Right ventricle myocardium superior (tissue), 1 donor: ENCODE data around the gene GSC. TPM values are rescaled to one million over a fixed set of nuclear protein-coding genes. Genes with fewer than 3 reads are reported as not detected.
A peak's percentile ranks its signal among the peaks of the same experiment; 100 is the strongest.

ENCODE experiments used
- ATAC-seq: fragments of 200-7000 bp; cut with Tn5 transposase; one replicate; pipeline ENCODE4 v1.9.1; 2020; ENCODE audit warnings: mild to moderate bottlenecking; ENCODE audit not compliant: poor library complexity
- DNase-seq: peaks from one replicate; pipeline ENCODE4 v3.0.0-alpha.2; 2020
- intact Hi-C: fragments of 100-400 bp; cut with DNase I; formaldehyde crosslinking; loops from one replicate; pipeline ENCODE4 v1.11.2; 2022
- total RNA-seq: library from RNA; stranded (reverse); fragmentation: NEBNext Ultra II Directional; extraction: Animal tissue kit (Norgen Biotek cat#: 25700); gene quantifications from one replicate; pipeline ENCODE4 v1.2.1, GENCODE V29; 2021
- donor health status: DM: no; HTN: yes; CAD: no; lungs with severe emphysema.

The GSC gene
- total RNA-seq, 1 donor from 2014 or later = 0.24 TPM

DNA sequence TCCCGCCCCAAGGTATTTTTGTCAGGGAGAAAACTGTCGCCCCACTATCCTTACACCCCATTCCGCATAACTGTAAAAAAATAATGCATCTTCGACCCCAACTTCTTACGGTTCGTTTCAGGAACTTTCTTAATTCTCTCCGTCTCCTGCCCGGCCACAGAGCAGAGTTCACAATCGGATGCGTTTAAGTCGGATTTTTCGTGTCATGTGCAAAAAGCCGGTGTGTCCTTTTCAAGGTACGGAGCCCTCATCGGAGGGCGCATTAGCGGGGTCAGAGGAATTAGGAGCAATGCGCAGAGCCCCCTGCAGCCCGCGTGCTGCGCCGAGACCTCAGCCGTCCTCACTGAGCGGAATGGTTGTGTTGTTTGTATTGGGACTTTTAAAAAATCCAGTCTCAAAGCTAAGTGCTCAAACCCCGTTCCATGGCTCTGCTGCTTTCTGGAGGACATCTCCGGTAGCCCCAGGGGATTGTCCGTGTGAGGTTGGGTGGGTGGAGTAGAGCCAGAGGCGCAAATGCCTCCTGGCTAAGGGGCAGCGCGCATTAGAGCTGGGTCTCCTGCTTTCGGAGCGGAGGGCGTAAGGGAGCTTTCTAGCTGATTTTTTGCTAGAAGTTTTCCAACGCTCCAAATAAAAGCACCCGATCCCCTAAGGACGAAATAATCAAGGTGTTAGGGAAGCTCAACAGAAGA is 3.9 kb upstream of the GSC start:
- intact Hi-C loops = no loop called here
- DNase-seq (no peak), ATAC-seq (no peak)

DNA sequence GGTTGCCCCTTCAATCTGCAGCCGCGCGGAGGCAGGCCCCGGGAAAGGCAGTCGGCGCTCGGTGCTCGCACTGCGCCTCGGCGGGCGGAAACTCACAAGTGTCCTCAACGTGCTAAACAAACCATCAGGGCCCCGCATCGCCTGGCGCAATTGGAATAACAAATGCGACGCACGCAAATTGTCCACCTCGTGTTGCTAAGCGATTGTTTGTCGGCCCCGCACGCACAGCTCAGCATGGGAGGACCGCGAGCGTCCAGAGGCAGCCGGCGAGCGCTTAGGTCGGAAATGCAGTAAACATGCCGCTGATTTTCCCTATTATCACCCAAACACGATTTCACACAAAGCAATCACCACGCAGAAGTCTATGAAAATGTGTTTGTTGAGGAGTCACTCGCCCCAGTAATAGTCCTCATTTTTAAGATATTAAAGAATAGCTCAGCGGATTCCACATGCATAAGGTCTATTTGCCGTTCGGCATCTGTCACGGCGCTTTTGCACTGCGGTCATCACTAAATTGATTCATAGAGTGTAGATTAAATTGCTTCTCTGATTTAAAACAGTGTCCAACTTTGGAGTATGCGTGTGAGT is 3.2 kb upstream of the GSC start:
- ATAC-seq = no peak
- intact Hi-C loops = no loop called here

DNA sequence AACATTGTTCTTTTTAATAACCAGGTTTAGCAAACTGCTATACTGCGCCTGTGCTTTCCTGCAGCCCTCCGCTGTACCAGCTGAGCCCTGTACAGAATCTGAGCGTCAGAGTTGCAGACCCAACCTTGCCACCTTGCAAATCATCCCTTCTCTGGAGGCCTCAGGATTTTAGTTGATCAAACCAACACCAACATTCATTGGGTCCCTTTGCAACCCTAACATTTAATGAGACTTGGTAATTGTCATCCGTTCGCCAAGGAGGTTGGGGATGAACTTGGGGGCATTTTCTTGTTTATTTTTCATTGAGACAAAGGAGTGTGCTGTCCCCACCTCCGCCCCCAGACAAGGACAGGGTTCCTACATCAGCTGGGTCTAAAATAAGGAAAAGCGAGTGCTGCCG is 2.6 kb upstream of the GSC start:
- no peak for DNase-seq
- no peak for ATAC-seq
- intact Hi-C loops = no loop called here

More for the DNA sequence above, 3.2 kb upstream of the GSC start:
- no peak for DNase-seq

DNA sequence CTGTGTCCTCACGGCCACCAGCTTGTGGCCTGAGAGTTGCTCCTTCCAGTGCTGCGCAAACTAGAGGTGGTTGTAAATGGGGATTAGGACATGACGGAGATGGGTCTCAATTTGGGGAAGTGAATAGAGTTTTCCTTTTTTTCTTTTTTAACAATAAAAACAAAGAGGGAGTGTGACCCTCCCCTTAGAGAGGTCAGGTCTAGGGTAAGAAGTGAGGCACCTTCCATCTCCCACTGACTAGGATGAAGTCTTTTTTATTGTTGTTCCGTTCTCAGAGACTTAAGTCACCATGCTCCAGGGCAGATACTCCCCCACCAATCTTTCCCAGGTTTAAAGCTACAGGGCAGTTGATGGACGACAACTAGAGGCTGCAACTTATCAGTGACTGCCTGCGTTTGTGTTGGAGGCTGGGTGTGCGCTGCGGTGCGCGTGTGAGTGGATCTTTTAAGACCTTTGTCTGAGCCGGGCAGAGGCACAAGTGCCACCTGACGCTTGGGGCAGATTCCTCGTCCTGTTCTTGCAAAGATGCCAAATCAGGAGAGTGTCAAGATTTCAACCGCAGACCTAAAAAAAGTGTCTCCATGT is 2.1 kb upstream of the GSC start:
- ATAC-seq (no peak), DNase-seq (no peak)
- intact Hi-C loops = no loop called here

DNA sequence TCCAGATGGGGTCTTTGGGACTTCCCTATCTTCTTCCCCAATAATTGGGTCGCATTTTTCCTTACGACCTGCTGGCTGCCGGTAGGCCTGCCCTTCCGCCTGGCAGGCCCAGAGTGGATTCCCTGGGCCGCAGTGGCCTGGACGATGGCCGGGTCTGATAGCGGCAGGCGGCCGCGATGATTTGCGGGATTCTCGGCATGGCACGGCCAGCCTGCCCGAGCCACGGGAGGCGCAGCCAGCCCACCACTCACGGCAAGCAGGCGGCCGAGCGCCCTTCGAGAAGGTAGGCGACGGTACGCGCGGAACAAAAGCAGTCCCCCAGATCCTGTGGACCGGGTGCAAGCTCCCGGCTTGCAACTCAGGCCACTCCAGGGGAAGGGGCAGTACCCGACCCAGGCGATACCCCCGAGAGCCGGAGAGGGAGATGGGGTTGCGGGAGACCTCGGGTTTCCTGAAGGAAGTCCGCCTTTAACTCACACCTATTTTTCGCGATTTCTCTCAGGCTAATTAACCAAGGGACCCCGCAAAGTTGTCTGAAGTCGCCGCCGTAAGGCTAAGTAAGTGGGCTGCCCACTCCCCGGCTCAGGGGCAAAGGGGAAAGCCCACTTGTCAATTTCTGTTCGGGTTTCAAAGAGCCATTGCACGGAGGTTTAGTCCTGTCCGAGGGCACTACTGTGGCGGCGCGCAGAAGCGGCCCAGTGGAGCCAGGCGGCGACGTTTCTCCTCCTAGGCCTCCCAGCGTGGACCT is 1.4 kb upstream of the GSC start:
- intact Hi-C loops = no loop called here
- DNase-seq (no peak), ATAC-seq (no peak)

DNA sequence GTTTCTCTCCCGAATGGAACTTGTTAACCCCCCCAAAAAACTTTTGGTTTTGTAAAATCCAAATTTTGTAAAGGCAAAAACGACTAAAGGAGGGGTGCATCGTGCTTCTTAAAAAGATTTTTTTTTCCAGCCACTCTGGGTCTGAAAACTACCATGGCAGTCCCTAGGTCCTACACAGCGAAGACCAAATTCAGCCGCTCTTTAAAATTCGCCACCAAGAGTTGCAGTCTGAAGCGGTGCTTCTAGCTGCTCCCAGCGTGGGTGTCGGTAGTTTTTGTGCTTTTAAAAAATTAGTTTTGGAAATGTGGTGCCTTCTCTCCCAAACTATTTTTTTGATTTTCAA is 873 bp upstream of the GSC start:
- intact Hi-C loops = no loop called here
- DNase-seq = no peak
- ATAC-seq = no peak

DNA sequence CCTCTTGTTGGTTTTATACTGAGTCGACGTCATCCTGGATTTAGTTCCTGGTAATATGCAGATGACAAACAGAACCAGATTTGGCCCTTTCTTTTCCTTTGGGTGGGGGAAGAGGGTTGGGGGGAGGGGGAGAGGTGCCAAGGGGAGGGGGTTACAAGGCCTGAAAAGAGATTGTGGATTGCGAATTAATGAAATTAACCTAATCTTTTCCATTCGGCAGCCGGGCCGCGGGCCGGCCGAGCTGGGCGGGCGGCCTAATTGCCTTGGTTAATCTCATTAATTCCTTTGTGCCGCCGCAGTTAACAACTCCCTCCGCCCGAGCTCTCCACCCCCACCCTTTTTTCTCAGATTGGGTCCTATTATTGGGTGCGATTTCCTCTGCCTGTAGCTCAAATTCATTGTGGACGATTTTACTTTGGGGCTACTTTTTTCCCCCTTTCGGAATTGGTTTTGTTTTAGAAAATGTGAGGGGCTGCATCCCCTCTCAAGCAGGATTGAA is 387 bp upstream of the GSC start:
- DNase-seq (no peak), ATAC-seq (no peak)
- intact Hi-C loops = no loop called here

DNA sequence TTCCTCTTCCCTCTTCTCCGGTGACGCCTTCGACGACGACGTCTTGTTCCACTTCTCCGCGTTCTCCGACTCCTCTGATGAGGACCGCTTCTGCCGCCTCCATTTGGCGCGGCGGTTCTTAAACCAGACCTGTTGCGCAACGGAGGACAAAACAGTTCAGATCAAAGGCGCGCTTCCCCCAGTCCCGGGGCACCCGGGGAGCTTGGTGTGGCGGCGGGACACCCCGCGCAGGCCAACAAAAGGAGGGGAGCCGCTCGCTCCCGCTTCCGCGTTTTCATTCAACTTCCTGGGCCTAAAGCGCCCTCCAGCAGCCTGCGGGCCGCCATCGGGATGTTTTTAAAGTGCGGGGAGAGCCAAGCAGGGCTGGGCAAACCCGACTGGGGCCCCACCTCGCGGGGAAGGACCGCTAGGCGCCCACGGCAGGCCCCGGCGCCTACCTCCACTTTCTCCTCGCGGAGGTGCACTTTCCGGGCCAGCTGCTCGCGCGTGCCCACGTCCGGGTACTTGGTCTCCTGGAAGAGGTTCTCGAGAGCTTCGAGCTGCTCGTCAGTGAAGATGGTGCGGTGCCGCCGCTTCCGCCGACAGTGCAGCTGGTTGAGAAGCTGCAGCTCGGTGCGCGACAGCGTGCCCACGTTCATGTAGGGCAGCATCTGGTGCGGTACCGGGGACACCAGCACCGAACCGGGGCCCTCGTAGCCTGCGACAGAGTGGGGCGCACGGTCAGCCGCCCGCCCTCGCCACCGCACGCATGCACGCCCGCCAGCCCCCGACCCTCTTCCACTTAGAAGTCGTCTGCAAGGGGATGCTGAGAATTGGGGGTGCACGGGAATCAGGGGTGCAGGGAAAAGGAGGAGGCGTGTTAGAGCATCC is 1.2 kb downstream of the GSC start:
- DNase-seq (peak; percentile 47), ATAC-seq (peak; percentile 37)

DNA sequence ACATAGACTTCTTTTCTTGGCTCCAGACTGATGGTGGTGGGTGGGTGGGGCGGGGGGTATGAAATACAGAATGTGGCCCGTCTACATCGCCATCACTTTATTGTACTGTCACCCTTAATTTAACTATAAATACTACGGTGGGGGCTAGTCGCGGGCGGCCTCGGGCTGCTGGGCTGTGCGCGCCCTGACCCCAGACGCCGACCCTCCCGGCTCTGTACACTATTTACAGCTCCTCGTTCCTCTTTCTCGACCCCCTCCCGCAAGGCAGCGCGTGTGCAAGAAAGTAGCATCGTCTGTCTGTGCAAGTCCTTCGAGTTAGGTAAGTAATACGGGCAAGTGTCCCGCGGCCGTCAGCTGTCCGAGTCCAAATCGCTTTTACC is 1.8 kb downstream of the GSC start:
- intact Hi-C loops = no loop called here
- ATAC-seq = no peak
- DNase-seq = no peak

More for the DNA sequence above, 1.2 kb downstream of the GSC start:
- intact Hi-C loops = no loop called here

DNA sequence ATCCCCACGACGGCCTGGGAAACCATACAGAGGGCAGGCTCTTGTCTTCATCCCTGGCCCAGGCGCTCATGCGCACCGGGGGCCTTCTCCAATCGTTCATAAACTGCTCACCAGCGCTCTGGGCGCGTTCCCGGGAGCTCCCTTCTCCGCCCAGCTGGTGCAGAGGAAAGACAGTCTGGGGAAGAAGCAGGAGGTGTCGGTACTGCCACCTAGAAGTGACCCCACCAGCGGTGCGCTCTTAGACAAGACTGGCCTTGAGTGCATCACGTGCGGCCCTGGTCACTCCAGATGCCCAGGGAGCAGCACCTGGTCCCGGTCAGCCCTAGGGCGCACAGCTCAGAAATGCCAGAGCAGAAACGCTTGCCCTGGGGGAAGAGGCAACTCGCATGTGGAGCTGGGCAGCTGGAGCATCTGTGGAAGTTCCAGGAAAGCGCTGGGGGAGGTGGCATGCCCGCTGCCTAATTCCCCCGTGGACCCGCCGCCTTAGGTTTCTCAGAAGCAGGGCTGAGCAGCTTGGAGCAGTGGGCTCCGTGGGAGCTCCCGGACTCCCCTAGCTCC is 2.5 kb downstream of the GSC start:
- ATAC-seq = no peak
- intact Hi-C loops = no loop called here
- no peak for DNase-seq

DNA sequence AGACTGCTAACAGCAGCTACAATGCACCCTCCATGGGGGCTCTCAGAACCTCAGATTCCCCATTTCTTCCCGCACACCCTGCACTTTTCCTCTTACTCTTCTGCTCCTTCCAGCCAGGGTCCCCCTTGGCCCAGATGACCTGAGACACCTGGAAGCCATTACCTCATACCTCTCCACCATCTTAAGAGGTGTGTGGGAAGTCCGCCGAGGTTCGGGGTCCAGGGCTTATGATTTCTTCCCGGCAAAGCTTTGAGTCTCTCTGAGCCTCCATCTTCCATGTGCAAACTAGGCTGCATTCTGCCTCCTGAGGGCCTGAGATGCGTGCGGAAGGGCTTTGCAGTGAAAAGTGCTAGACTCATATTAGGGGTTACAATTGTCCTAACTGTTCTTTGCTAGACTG is 5.3 kb downstream of the GSC start:
- intact Hi-C loops = no loop called here
- ATAC-seq = no peak
- no peak for DNase-seq

DNA sequence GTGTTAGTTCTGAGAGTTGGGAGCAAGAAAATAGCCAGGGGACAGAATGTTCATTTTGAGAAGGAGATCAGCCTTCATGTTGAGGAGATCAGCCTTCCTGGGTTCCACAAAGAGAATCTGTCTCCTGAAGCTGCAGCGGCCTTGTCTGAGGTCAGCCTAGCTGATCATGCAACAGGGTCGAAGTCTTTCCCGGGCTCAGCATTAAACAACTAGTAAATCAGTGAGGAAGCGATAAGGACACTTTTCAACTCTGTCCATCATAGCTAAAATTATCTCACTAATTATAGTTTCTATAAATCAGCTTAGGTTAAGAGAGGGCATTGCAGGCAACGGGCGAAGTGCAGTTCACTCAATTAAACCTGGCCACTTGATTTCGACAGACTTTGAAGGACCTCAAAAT is 7.5 kb downstream of the GSC start:
- DNase-seq (no peak), ATAC-seq (no peak)
- intact Hi-C loops = no loop called here

DNA sequence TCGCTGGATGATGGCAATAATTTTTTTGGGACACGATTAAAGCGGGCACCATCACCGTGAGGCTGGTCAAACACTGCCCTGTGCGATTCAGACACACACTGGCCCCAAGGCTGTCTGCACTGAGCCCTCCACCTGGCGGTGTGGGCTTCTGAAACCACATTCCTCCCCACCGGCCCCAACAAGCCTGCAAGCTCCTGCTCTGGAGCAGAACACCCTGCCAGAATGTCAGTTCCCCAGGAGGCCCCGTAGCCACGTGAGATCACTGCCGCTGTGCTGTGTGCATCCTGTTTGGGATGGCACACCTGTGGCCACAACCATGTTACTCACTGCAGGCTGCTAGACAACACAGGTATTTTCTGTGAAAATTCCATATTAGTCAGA is 7.9 kb downstream of the GSC start:
- DNase-seq = no peak
- ATAC-seq = no peak
- intact Hi-C loops = no loop called here

DNA sequence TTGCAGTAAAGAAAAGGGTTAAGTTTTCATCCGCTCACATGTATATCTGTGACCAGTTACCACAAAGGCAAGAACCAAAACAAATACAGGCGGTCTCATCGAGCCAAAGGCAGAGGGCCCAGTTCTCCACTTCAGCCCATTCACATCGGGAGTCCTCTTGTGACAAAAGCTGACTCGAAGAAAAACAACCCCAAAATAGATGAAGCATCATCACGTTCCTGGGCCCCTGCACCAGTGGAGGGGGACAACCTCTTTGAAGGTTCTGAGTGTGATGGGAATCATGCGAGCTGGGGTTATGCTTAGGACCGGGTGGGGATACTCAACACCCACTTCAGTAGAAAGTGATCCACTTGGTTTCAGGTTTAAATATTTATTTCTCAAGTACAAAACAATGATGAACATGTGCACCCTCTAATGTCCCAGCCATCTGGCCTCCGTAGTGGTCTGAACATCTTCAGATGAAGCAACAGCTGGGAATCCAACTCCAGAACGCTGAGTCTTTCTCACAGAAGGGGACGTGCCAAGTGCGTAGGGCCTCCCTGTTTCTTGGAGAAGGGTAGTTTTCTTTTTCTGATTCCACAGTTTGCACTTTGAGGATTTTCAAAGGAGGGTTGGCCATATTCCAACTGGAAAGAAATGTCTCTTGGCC is 8.4 kb downstream of the GSC start:
- DNase-seq (no peak), ATAC-seq (peak; percentile 43)
- intact Hi-C loops = no loop called here

DNA sequence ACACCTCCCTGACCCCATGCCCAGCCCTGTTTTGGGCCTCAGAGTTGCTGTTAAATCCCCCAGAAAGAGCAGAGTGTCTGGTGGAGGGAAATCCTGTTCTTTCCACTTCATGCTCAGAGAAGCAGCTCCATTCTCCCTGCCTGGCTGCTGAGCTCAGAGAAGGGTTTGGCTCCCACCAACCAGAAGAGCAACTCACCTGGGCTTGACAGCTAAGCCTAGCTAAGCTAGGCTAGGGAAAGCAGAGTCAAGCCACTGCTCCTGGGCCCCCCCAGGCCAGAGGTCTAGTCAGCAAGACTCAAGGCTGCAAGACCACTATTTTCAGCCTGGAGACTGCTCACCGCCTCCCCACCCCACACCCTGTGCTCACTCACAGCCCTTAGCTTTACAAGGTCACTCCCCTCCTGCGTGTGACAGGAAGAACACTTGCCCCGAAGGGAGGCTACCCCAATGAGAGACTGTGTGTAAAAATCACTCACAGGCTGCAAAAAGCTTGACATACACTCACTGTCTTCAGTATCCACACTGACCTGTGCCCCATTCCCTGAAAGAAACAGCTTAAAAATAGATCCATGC is 13.5 kb downstream of the GSC start:
- DNase-seq = no peak
- intact Hi-C loops = no loop called here
- ATAC-seq = no peak

DNA sequence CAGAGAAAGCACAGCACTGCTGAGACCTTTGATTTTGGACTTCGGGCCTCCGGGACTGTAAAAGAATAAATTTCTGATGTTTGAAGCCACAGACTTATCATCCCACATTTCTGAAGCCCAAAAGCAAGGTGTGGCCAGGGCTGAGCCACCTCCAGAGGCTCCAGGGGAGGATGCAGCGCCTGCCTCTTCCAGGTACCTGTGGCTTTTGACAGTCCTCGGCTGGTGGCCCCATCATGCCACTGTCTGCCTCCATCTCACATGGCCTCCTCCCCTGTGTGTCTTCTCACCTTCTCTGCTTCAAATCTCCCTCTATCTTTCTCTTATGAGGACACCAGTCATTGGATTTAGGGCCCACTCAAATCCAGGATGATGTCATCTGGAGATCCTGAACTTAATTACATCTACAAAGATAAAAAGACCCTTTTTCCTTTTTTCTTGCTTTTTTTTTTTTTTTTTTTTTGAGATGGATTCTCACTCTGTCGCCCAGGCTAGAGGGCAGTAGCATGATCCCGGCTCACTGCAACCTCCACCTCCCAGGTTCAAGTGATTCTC is 15.4 kb downstream of the GSC start:
- ATAC-seq (no peak), DNase-seq (no peak)
- intact Hi-C loops = no loop called here

DNA sequence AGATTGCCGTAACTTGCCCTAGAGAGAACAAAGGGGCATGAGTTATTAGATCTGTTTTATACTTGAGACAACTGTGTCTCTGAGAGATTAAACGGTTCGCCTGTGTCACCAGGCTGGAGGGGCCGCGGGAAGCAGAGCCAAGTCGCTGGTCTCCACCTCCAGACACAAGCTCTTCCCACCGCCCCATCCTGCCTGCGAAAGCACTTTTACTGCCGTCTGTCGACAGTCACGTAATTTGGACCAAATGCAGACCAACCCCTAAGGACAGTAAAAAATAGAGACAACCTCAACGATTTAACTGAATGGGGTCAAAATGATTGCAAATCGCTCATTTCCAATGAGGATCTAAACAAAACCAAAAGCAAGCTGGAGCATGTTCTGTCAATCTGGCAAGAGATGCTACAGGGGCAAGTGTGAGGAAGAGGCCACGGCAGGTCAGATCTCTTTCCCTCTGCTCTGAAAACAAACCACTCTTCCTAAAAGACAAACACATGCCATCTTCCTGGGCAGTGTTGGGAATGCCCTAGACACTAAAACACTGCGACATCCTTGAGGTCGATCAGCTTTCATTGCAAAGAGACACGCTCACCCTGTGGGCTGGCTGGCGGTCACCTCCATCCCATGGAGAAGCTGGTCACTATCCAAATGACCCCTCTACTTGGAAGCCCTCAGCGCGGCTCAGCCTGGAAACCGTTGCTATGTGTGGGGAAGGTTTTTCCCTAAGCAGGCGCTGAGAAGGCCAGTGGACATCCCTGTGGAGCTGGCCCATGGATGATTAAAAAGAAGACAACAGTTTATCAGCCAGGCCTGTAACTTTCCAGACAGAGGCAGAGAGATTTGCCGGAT is 17.1 kb downstream of the GSC start:
- DNase-seq (peak; percentile 55), ATAC-seq (peak; percentile 77)
- intact Hi-C loops = no loop called here
